Activated CD8-positive, alpha-beta memory T cell treated with anti-CD3 and anti-CD28 coated beads, Interleukin-2, amount 50 U/mL, for 24 hours (primary cell): ENCODE results near the gene SAMD8.
"Not testable (repeated sequence)": the region's sequence is repeated elsewhere in the genome, so short reads cannot be mapped to it uniquely, and the experiment has no call there.

Experiments
- DNase-seq: peaks from one replicate; pipeline ENCODE4 v3.0.0-alpha.2; 2020; ENCODE audit errors: extremely low read depth

SAMD8 gene

GRCh38 chr10:75106891-75107290 lies 4.6 kb upstream of the SAMD8 start:
- not testable (repeated sequence) for DNase-seq

GRCh38 chr10:75107756-75108683 lies 3.4 kb upstream of the SAMD8 start:
- DNase-seq: no peak

- DNase-seq: no peak
Measured at GRCh38 chr10:75108684-75109458, 2.6 kb upstream of the SAMD8 start.

- no peak for DNase-seq
Measured at GRCh38 chr10:75109459-75109778, 2.0 kb upstream of the SAMD8 start.

- no peak for DNase-seq
Measured at GRCh38 chr10:75110006-75110632, 1.3 kb upstream of the SAMD8 start.

GRCh38 chr10:75111907-75112679 lies 637 bp downstream of the SAMD8 start:
- DNase-seq: no peak

GRCh38 chr10:75115137-75115536 lies 3.7 kb downstream of the SAMD8 start:
- no peak for DNase-seq

- DNase-seq: not testable (repeated sequence)
Measured at GRCh38 chr10:75116941-75117775, 5.7 kb downstream of the SAMD8 start.

GRCh38 chr10:75117995-75118394 lies 6.5 kb downstream of the SAMD8 start:
- no peak for DNase-seq

- not testable (repeated sequence) for DNase-seq
Measured at GRCh38 chr10:75119444-75120066, 8.1 kb downstream of the SAMD8 start.

- DNase-seq: no peak
Measured at GRCh38 chr10:75121322-75121721, 9.9 kb downstream of the SAMD8 start.

- DNase-seq: no peak
Measured at GRCh38 chr10:75122505-75122904, 11.0 kb downstream of the SAMD8 start.

- DNase-seq: no peak
Measured at GRCh38 chr10:75123088-75123682, 11.7 kb downstream of the SAMD8 start.

- no peak for DNase-seq
Measured at GRCh38 chr10:75126277-75126676, 14.8 kb downstream of the SAMD8 start.

GRCh38 chr10:75127471-75127870 lies 16.0 kb downstream of the SAMD8 start:
- no peak for DNase-seq

- DNase-seq: not testable (repeated sequence)
Measured at GRCh38 chr10:75128985-75129384, 17.5 kb downstream of the SAMD8 start.

GRCh38 chr10:75129537-75129936 lies 18.1 kb downstream of the SAMD8 start:
- no peak for DNase-seq

GRCh38 chr10:75133701-75134100 lies 22.2 kb downstream of the SAMD8 start:
- not testable (repeated sequence) for DNase-seq

GRCh38 chr10:75136346-75136745 lies 24.9 kb downstream of the SAMD8 start:
- no peak for DNase-seq
